GM21737 (cell line): ENCODE measurements around the gene MAP1B.
"Not testable (repeated sequence)": the region's sequence is repeated elsewhere in the genome, so short reads cannot be mapped to it uniquely, and the experiment has no call there.

Source experiments
- ATAC-seq: cut with Tn5 transposase; IDR thresholded peaks from one replicate; pipeline ENCODE4 v1.9.1; 2021; ENCODE audit warnings: mild to moderate bottlenecking, moderate library complexity; ENCODE audit not compliant: unreplicated experiment

Gene MAP1B

DNA sequence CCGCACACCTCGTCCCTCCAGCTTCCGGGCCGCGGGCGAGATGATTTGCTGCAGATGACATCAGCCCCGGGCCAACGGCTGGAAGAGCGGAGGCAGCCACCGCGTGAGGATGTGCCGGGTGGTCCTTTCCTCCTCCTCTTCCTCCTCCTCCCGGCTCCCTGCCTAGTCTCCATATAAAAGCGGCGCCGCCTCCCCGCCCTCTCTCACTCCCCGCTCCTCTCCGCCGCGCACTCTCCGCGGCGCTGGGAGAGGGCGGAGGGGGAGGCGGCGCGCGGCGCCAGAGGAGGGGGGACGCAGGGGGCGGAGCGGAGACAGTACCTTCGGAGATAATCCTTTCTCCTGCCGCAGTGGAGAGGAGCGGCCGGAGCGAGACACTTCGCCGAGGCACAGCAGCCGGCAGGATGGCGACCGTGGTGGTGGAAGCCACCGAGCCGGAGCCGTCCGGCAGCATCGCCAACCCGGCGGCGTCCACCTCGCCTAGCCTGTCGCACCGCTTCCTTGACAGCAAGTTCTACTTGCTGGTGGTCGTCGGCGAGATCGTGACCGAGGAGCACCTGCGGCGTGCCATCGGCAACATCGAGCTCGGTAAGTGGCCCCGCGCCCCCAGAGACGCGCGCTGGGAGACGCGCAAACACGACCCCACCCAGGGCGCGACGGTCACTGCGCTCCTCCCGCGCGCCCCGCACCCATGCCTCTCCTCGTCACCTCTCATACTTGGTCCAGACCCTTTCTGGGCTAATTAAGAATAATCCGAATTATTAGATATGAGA is at the start of gene MAP1B:
Gene MAP1B (plus strand): TSS at position 345 of the 770 bp plus-strand sequence. CDS start 57 bp downstream, at position 402.
- no peak for ATAC-seq

DNA sequence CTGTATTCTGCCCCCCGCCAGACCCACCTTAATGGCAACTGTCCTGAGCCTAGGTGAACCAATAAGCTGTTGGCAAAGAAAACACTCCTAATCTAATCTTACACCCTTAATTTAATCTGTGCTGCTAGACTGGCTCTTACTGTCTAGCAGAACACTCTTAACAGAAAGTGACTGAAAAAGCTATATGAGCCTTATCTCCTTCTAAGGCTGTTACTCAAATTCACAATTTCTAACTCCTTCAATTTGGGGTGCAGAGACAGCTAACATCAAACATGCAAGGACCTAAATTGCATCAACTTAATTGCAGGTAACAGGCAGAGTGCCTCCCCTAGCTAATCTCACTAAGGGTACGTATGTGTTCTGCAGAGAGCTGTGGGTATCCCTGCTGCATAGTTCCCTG is 49.5 kb upstream of the MAP1B start:
- ATAC-seq: no peak

DNA sequence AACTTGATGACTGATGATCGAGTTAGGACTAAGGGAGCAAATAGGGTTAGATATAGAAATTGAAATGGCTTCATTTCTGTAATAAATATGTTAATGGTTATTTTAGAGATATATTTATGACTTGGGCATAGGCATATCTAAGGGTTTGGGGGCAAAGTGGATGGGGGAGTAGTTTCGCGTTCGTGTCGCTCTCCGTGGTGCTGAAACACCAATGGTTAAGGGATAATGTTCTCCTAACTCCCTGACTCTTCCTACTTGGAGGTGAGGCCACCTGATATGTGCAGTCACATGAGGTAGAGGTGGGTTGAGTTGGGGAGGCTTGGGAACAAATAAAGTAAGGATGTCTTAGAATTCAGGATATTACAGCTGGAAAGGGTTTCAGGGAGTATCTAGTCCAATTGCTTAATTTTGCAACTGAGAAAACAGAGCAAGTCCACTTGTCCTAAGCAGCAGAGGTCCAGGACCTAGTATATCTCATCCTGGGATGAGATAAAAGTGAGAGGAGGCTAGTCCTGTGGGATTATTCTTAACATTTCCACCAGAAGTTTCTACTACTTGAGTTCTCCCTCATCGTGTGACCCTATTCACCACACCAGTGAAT is 44.0 kb upstream of the MAP1B start:
- no peak for ATAC-seq

DNA sequence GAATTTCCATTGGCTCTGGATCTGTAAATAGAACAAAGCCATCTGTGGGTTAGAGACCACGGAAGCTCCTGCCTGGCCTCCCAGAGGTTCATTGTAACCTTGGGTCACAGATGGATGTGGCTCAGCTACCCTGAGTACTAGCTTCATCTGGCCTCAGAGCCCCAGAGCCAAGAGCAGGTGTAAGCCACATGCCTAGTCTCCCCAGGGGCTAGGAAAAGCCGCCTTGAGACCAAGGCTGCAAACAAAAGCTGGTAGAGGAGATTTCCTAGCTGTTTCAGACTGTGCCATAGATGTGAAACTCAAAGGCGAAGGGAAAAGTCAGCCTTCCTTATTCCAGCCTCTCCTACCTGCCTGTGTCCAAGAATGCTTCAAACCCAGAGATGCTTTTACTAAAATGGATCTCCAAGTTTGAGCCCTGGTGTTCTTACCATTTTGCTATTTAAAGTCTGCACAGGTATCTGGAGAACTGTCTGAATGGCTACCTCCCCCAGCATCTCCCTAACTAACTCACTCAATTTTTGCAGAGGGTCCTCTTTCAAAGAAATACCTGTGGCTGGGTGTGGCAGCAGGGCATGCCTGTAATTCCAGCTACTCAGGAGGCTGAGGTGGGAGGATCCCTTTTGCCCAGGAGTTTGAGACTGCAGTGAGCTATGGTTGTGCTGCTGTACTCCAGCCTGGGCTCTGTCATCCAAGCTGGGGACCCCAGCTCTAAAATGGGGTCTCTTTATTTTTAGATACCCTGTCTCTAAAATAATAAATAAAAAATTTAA is 42.3 kb upstream of the MAP1B start:
- ATAC-seq: no peak

DNA sequence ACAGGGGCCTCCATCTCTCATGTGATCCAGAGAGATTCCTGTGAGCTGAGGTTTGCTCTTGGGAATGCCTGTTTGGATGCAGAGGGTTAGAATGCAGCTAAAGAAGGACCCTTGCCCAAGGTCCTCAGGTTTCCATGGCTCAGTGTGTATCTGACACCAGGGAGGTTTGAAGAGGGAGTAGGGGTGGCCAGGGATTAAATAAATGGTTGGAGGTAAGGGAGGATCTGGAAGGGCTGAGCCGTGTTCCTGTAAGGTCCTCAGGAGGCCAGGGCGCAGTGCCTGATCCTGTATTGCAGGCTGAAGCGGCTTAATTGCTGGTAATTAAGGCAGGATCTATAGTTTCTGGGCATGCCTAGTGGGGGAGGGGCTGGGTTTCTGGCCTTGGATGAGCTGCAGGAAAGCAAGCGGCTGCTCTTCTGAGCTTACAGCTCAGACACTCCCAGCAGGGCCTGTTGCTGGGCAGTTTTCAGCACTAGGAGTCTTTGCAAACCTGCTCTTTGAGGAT is 41.5 kb upstream of the MAP1B start:
- no peak for ATAC-seq

DNA sequence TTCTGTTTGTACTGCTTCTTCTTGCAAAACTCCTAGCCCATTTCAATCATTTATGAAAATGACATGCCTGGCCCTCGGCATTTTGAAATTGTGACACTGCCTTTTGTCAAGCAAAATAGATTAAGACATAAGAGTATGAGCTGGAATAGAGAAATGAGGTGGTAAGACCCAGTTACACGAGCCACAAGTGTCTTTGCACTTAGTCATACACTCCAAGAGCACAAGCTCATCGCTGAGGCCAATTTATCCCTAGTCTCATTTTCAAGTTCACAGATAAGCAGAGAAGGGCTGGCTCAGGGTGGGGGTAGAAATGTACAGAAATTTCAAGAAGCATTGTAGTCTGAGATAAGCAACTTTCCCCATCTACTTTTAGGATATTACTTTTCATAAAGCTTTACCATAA is 40.6 kb upstream of the MAP1B start:
- no peak for ATAC-seq

DNA sequence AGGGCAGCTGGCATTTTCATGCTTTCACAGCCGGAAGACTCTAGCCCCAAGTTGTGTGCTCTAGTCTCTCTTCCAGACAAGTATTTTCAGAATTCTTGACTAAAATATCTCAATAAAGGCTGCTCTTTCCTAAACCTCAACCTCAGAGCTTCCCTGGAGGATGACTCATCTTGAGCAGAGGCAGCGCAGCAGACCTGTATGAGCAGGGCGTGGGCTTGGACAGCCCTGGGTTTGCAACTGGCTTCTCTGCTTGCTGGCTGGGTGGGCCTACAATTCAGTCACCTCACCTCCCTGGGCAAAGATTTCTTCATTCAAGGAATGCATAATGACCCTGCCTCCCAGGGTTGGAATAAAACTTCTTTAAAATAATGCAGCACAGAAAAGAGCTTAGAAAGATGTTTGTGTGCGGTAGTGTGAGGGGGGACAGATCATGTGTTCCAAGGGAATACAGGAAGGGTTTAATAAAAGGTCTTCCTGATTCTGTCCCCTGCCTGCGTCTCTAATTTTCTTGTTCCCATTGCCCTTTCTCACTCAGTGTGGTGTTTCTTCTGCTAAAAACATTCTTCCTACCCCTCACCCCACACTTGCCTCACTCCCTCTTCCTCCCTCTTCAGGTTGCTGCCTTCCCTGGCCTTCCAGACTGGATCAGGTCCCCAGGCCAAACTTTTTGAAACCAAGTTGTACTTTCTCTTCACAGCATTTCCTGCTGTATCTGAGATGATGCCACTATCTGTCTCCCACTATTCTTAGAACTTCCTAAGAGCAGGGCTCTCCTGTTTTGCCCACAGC is 39.4 kb upstream of the MAP1B start:
- no peak for ATAC-seq

DNA sequence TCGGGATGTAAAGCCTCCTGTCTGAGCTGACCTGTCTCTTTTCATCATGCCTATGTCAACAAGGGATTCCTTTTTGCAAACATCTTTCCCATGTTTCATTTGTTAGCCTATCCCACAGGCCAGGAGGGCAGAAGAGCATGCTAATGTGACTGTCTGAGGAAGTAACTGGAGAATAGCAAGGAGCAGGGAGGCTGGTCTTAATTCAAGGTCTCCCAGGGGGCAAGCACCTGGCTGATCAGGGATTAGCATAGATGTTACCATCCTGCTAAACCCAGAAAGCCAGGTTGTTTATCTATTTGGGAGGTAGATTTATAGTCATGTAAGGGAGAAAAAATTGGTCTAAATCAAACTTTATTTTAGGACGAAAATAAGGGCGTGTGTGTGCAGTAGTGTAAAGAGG is 36.7 kb upstream of the MAP1B start:
- ATAC-seq: no peak

DNA sequence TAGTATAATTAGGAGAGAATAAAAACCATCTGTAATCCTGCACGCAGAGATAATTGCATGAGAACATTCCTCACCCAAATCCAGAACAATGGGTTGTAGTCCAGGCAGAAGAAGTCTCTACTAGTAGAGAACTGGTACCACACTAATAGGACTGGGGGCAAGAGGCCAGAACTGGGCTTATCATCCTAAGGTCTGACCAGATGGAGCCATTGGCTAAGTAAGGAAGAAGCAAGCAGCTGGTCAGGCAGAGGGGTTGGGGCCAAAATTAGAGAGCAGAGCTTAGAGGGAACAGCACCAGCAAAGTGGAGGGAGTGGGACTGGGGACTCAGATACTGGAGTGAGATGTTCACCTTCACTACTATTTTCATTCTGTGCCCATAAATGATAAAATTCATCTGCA is 35.4 kb upstream of the MAP1B start:
- no peak for ATAC-seq

DNA sequence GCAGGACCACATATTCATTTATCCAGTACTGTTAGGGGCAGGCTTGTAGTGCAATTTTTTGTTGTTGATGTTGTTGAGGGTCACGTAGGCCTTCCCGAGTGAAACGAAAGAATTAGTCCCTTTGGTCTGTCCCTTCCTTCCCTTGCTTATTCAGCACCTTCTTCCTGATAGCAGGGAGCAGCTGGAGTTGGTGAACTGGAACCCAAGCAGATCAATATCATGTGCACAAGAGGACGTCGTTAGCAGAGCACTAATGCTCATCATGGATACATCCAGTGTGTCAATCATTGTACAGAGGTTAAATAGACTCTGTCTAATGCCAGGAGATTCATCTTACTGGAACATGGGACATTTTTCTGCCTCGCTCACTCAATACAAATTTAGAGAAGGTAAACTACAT is 33.0 kb upstream of the MAP1B start:
- ATAC-seq: no peak

DNA sequence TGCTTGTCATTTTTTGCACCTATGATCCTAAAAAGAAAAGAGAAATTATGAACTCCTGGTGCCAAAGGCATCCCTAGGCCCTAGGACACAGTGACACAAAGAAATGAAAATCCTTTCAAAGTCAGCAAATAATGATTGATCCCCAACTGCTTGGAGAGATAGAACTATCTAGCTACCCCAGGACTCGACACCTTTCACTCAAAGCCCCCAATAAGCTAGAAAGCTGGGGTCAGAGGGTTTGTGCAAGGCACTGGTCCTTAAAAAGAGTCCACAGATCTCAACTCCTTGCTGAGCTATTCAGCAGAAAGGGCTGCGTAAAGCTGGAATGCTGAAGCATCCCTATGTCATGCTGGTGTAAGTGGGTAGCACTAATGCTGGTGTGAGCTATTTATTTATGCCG is 31.8 kb upstream of the MAP1B start:
- no peak for ATAC-seq

DNA sequence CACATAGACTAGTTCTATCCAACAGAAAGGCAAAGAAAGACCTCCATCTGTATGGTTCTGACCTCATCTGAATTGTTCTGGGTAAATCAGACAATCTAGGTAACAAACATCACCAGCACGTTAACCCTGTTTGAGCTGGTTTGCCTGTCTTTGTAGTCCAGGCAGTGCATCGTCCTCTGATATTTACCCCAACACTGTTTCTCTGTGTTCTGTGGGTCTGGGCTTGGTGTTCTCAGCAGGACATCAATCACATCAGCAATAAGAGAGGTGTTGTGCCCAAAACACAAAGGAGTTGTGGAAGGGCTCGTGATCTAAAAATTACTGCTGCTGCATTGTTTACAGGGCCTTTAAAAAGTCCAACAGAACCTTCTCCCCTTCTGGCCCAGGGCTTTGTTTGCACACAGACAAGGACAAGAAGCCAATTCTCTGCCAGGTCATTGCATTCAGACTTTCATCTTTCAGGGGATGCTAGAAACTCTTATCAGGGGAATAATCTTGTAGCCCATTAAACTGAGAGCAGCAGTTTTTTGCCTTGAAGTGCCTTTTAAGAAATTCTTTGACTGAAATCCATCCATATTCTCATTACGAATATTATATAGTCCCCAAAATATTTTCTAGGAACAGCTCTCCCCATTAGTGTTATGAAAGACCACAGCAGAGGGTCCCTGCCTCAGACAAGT is 30.5 kb upstream of the MAP1B start:
- no peak for ATAC-seq

DNA sequence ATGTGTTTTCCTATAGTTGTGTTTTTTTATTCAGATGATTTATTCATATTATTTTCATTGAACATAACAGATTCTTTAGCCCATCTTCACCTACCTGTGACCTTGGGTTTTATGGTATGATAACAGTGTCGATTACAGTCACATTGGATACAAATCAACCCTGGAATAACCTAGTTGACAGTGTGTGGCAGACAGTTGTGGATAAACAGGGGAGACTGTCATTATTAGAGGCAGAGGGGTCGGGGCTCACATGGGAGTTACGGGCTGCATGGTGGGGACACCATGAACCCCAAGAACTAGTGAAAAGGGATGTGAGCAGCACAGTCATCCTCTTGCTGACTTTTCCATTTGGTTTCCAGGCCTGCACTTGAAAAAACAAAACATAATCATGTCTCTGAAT is 29.9 kb upstream of the MAP1B start:
- no peak for ATAC-seq

DNA sequence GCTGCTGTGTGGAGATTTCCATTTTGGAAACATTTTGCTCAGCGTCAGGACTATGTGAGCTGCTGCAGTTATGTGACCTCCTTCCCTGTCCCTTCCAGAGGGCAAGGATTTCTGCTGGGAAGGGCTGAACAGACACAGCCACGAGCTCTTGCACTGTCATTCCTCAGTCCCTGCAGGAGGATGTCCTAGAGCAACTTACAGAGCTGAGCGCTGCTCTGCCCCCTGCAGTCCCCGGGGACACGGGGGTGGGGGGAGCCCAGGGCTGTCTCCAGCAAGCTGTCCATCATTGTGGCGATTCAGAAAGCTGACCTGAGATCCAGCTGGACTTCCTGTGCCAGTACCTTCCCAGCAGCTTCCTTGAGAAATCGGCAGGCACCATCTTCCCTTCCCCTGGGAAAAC is 28.0 kb upstream of the MAP1B start:
- ATAC-seq: no peak

DNA sequence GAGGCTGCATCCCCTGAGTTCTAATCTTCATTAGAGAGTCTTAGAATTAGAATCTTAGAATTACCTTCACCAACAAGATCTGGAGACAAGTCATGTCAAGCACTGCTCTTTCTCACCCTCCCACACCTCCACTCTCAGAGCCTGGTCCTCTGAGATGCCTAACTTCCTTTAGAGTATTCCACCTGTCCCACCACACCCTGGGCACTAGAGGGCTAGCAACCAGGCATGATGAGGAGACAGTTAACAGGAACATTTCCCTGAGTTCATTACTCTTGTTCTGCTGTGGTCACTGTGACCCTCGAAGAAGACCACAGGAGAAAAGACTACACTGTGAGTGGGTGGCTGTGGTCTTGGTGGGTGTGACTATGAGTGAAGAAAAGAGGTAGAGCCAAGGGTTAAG is 25.2 kb upstream of the MAP1B start:
- no peak for ATAC-seq

DNA sequence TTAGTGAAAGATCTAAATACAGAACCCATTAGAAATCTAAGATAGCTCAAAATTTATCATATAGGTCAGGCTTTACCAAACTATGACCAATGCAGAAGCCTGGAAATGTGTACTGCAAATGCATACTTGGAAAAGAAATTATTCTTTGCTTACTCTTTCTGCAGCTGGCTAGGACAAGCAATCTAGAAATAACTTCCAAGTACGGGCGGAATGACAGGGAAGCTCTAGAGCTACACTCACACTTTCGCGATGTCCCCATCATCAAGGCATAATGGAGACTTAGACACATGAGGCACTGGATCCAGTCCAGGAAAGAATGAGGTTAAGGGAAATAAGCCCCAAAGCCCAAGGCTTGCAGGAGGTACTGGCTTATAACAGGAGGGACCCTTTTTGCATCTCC is 22.4 kb upstream of the MAP1B start:
- ATAC-seq: no peak

DNA sequence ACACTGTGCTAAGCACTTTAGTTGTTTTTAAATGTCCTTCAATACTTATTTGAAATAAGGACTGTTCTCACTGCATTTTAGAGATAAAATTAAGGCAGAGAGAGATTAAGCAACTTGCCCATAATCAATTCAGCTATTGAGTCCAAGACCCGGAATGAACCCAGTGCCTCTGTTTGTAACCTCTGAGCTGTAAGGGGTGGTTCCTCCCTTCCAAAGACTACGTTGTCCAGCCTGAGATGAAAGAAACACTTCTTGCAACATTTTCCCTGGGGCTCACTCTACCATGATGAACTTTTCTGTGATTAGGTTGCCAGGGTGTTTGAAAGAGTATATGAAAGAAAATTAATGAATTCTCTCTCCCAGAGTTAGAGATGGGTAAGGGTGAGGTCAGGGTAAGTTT is 22.0 kb upstream of the MAP1B start:
- ATAC-seq: no peak

DNA sequence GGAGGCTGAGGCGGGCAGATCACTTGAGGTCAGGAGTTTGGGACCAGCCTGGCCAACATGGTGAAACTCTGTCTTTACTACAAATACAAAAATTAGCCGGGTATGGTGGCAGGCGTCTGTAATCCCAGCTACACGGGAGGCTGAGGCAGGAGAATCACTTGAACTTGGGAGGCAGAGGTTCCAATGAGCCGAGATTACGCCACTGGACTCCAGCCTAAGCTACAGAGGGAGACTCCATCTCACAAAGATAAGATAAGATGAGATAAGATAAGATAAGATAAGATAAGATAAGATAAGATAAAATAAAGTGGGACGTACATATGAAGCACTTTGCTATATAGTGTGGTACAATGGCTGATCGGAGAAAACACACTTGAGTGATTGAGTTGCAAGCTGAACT is 17.6 kb upstream of the MAP1B start:
- not testable (repeated sequence) for ATAC-seq

DNA sequence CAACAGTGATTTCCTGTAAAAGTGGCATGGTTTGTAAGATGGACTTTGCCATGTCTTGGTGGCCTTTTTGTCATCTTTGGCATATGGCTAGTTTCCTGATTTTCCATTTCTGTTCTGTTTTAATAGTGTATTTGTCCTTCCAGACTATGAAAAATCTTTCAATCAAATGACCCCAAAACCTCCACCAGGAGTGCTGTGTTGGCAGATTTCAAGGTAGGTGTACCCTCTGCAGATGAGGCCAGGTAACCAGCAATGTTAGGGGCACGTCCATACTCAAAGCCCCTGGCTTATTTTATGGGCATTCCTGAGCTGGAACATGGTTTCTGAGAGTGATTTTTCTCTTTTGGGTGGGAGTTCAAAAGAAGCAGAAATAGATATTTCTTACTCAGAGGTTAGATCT is 15.2 kb upstream of the MAP1B start:
- ATAC-seq: no peak

DNA sequence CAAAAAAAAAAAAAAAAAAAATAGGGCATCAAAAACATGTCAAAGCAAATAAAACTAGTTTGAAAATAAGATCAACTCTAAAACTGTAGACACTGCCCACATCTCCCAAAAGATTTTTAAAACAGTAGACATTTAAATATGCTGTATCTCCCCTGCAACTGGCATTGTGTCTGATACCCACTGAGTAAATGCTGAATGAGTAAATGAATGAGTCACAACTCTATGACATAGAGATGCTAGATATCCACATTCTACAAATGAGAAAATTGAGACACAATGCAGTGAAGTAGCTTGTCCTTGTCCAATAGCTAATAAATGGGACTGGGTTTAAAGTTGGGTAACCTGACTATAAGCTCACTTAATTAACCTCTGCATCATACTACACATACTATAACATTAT is 14.1 kb upstream of the MAP1B start:
- no peak for ATAC-seq

DNA sequence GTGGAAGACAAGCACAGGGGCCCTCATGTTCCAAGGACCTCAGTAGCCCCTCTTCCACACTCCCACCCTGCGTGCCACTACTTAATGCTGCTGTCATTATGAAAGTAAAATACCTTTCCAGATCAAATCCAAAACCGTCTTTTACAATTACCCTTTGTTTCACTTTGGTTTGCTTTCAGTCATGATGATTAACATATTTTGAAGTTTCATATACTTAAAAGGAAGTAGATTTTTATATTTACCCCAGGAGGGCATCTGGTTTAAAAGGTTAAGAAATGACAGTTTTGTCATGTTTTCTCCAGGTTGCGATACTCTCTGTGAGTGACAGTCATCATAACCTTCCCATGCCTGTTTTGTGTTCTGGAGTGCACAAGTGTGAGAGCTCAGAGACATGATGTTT is 13.5 kb upstream of the MAP1B start:
- no peak for ATAC-seq
